Transverse colon (tissue), 4 donors: ENCODE measurements around the gene LGALS4. TPM values are rescaled to one million over a fixed set of nuclear protein-coding genes. Genes with fewer than 3 reads are reported as not detected.
"Not testable (repeated sequence)": the region's sequence is repeated elsewhere in the genome, so short reads cannot be mapped to it uniquely, and the experiment has no call there.

Experiments used
- DNase-seq: peaks from one replicate; pipeline ENCODE4 v3.0.0-alpha.2; 2019
- H3K27ac ChIP-seq, 4 donors: fragments of 200-600 bp; sonication (generic); 2 replicates each; pipeline ENCODE4 v1.5.1; 2016 to 2018; ENCODE audit warnings: inconsistent platforms in 4 of 4
- H3K27me3 ChIP-seq: fragments of 200-600 bp; sonication (generic); 2 replicates; pipeline ENCODE4 v1.5.1; 2017; ENCODE audit warnings: inconsistent platforms
- H3K36me3 ChIP-seq, 4 donors: fragments of 200-600 bp; sonication (generic); 2 replicates each; pipeline ENCODE4 v1.5.1; 2017 to 2019; ENCODE audit warnings: inconsistent platforms in 4 of 4
- H3K4me1 ChIP-seq, 4 donors: fragments of 200-600 bp; sonication (generic); 2 replicates each; pipeline ENCODE4 v1.5.1; 2017 to 2020; ENCODE audit warnings: inconsistent platforms in 4 of 4
- H3K4me3 ChIP-seq, 4 donors: fragments of 200-600 bp; sonication (generic); 1 replicate in 1 of 4; 2 replicates in 3 of 4; pipeline versions ENCODE4 v1.5.1 to v1.6.1; 2017 to 2019; ENCODE audit warnings: inconsistent platforms in 4 of 4
- H3K9me3 ChIP-seq, 2 donors: fragments of 200-600 bp; sonication (generic); 2 replicates each; pipeline ENCODE4 v1.5.1; 2017 to 2019; ENCODE audit warnings: inconsistent platforms in 2 of 2
- EP300 ChIP-seq: sonication (generic); formaldehyde crosslinking; IDR thresholded peaks from one replicate; pipeline ENCODE4 v1.6.1; 2017; ENCODE audit warnings: antibody characterized with exemption, low read depth
- POLR2A ChIP-seq: fragments of 450-650 bp; IDR thresholded peaks from one replicate; pipeline ENCODE4 v1.6.1; 2016; ENCODE audit warnings: antibody characterized with exemption, mild to moderate bottlenecking, moderate library complexity
- POLR2AphosphoS5 ChIP-seq, 3 donors: sonication (generic); formaldehyde crosslinking; IDR thresholded peaks; one replicate each; pipeline ENCODE4 v1.6.1; 2016; ENCODE audit warnings: antibody characterized with exemption in 3 of 3
- WGBS, 2 donors: methylation state at CpG; one replicate each; pipeline ENCODE4 v1.1.5; 2018; ENCODE audit warnings: low coverage in 1 of 2; 5-methylcytosine and 5-hydroxymethylcytosine counted together
- in situ Hi-C, 4 donors: fragments of 200-750 bp; cut with MboI; loops; one replicate each; pipeline versions ENCODE4 v1.15.0 to v1.15.1; 2017; ENCODE audit warnings: low sequenced_read_pairs in 3 of 4, low pct_ligation_motif_present in 1 of 4, low pct_unique_long_range_greater_than_20kb in 1 of 4
- intact Hi-C: fragments of 100-400 bp; cut with DNase I; formaldehyde crosslinking; loops from one replicate; pipeline ENCODE4 v1.15.1; 2023; ENCODE audit warnings: low total_unique reads
- total RNA-seq, 4 donors: library from RNA; depleted of rRNA; stranded (reverse); fragments of >200 nt; gene quantifications; one replicate each; pipeline ENCODE4 v1.1.0, GENCODE V29; 2016
- TF ChIP-seq, protein P1 (sequence below), 5 experiments: fragments of 200-600 bp in 3 of 5; fragments of 450-650 bp in 2 of 5; sonication (generic) in 3 of 5; IDR thresholded peaks; 1 replicate in 2 of 5; 2 replicates in 3 of 5; pipeline ENCODE4 v1.5.1; 2016 to 2017; ENCODE audit warnings: antibody characterized with exemption in 5 of 5, inconsistent platforms in 3 of 5, mild to moderate bottlenecking in 2 of 5, moderate library complexity in 1 of 5

The LGALS4 gene
- total RNA-seq, result 1,000 to 10,000 TPM; 1,815 to 4,845 (median 3,695) TPM

DNA sequence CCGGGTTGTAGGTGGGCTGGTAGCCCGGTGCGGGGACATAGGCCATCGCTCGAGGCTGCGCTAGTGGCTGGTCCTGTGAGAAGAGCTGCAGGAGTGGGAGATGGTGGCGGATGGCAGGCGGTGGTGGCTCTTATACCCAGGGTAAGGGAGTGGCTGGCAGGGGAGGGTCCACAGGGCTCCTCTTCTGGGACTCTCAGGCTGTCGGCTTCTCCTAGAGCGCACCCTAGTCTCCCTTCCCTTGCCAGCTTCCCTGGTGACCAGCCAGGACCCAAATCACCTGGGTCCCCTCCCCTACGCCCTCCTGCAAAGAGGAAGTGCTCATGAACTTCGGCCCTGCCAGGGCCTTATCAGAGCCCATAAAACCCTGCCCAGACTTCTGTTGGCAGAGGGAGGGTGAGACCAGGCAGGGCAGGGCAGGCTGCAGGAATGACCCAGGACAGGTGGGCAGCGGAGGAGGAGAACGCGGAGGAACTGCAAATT is at the start of gene LGALS4:
Gene LGALS4, minus strand, starts transcription at position 105 of the 480 bp plus-strand sequence. Its CDS starts 59 bp downstream, at position 46.
- DNase-seq, result peak; percentile 93
- Histone ChIP-seq H3K36me3 (peaks cover 0 to 20% (median 4%) of the 10 kb centered on the region in 4 donors), H3K9me3 (no peaks in the 10 kb centered on the region), H3K4me3 (peak within 1 kb of the TSS; percentile 38 to 65 (median 58)), H3K4me1 (peaks cover 0 to 43% (median 35%) of the 10 kb centered on the region in 4 donors), H3K27ac (peak within 1 kb of the TSS; percentile 90 to 94 (median 92)), H3K27me3 (no peaks in the 10 kb centered on the region)
- 44% methylated on average over 15 of the region's 15 CpGs; no CpG with 5 or more reads in 1 of the 2 donors for WGBS, 2 donors
- in situ Hi-C loops (no loop called here), intact Hi-C loops (no loop called here)
- TF ChIP-seq POLR2A (peak; percentile 99), EP300 (peak; percentile 92), POLR2AphosphoS5 (IDR thresholded peaks at IDR 0.05) (peak; percentile 66 to 99 (median 98))
- TF ChIP-seq, protein P1, sequence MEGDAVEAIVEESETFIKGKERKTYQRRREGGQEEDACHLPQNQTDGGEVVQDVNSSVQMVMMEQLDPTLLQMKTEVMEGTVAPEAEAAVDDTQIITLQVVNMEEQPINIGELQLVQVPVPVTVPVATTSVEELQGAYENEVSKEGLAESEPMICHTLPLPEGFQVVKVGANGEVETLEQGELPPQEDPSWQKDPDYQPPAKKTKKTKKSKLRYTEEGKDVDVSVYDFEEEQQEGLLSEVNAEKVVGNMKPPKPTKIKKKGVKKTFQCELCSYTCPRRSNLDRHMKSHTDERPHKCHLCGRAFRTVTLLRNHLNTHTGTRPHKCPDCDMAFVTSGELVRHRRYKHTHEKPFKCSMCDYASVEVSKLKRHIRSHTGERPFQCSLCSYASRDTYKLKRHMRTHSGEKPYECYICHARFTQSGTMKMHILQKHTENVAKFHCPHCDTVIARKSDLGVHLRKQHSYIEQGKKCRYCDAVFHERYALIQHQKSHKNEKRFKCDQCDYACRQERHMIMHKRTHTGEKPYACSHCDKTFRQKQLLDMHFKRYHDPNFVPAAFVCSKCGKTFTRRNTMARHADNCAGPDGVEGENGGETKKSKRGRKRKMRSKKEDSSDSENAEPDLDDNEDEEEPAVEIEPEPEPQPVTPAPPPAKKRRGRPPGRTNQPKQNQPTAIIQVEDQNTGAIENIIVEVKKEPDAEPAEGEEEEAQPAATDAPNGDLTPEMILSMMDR (IDR thresholded peaks at IDR 0.05), result no peak

DNA sequence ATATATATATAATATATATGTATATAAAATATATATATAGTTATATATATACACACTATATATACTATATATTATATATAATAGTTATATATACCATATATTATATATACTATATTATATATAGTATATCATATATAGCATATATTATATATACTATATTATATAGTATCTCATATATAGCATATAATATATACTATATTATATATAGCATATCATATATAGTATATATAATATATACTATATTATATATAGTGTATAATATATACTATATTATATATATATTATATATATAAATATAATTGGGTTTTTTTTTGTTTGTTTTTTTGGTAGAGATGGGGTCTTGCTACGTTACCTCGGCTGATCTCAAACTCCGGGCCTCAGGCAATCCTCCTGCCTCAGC is 48.6 kb upstream of the LGALS4 start:
- H3K36me3 ChIP-seq, result no peaks in the 10 kb centered on the region
- intact Hi-C loops (no loop called here), in situ Hi-C loops (no loop called here)
- 90 to 91% methylated on average over 3 of the region's 3 CpGs for WGBS, 2 donors
- no peak overlapping the region for H3K27ac ChIP-seq
- H3K27me3 ChIP-seq, result no peaks in the 10 kb centered on the region
- no peak for DNase-seq
- peaks cover 18 to 62% (median 33%) of the 10 kb centered on the region in 4 donors for H3K4me1 ChIP-seq
- no peak for TF ChIP-seq EP300
- no peak for TF ChIP-seq POLR2A
- TF ChIP-seq, protein P1 (IDR thresholded peaks at IDR 0.05), result no peak
- TF ChIP-seq POLR2AphosphoS5 (IDR thresholded peaks at IDR 0.05), result no peak
- no peaks in the 10 kb centered on the region for H3K9me3 ChIP-seq
- H3K4me3 ChIP-seq, result no peak overlapping the region

- H3K36me3 ChIP-seq, H3K9me3 ChIP-seq, H3K27me3 ChIP-seq, in situ Hi-C loops, H3K4me3 ChIP-seq, intact Hi-C loops: not testable (repeated sequence)
- DNase-seq, result peak; percentile 57
- peak in 2 of 3 donors; percentile 24 to 36 for TF ChIP-seq POLR2AphosphoS5 (IDR thresholded peaks at IDR 0.05)
- TF ChIP-seq POLR2A, result peak; percentile 42
- Histone ChIP-seq H3K27ac (peak overlapping the region in 2 of 4 donors; percentile 20 to 45), H3K4me1 (peaks cover 15 to 52% (median 28%) of the 10 kb centered on the region in 4 donors)
- WGBS, 2 donors, result 68 to 69% methylated on average over 16 to 21 of the region's 21 CpGs
Measured at GRCh38 chr19:38859631-38860204, 47.0 kb upstream of the LGALS4 start.

DNA sequence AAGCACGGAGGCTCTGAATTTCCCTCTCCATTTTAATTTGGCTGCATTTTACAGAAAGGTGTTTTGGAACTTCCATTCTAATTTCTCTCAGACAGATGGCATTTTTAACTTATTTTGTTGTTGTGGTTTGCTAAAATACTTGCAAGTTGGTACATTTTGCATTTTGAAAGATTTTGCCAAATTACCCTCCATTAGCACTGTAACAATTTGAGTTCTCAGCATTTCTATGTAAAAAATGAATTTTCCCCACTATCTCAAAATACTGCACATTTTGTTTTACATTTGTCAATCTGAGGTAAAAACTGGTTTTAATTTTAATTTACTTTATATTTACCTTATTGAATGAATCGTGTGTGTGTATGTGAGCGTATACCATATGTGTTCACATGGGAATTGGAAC is 44.1 kb upstream of the LGALS4 start:
- no peak for DNase-seq
- Histone ChIP-seq H3K27me3 (no peaks in the 10 kb centered on the region), H3K9me3 (no peaks in the 10 kb centered on the region), H3K36me3 (no peaks in the 10 kb centered on the region), H3K4me3 (no peak overlapping the region), H3K27ac (peak overlapping the region in 3 of 4 donors; percentile 29 to 58 (median 29)), H3K4me1 (peaks cover 2 to 32% (median 13%) of the 10 kb centered on the region in 4 donors)
- TF ChIP-seq EP300 (no peak), POLR2AphosphoS5 (IDR thresholded peaks at IDR 0.05) (no peak), POLR2A (no peak)
- TF ChIP-seq, protein P1 (IDR thresholded peaks at IDR 0.05), result no peak
- WGBS, 2 donors, result 74 to 86% methylated on average over 3 of the region's 3 CpGs
- in situ Hi-C loops, result no loop called here
- intact Hi-C loops, result no loop called here

GRCh38 chr19:38855751-38856150 is 43.0 kb upstream of the LGALS4 start:
- 93% methylated on average over 27 of the region's 37 CpGs; no CpG with 5 or more reads in 1 of the 2 donors for WGBS, 2 donors
- H3K27me3 ChIP-seq, H3K36me3 ChIP-seq, H3K27ac ChIP-seq, DNase-seq, H3K4me3 ChIP-seq, H3K9me3 ChIP-seq, intact Hi-C loops, in situ Hi-C loops: not testable (repeated sequence)
- H3K4me1 ChIP-seq, result peaks cover under 1 to 33% (median 16%) of the 10 kb centered on the region in 4 donors

DNA sequence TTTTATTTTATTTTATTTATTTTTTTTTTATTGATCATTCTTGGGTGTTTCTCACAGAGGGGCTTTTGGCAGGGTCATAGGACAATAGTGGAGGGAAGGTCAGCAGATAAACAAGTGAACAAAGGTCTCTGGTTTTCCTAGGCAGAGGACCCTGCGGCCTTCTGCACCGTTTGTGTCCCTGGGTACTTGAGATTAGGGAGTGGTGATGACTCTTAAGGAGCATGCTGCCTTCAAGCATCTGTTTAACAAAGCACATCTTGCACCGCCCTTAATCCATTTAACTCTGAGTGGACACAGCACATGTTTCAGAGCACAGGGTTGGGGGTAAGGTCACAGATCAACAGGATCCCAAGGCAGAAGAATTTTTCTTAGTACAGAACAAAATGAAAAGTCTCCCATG is 42.2 kb upstream of the LGALS4 start:
- H3K27me3 ChIP-seq, H3K27ac ChIP-seq, intact Hi-C loops, H3K9me3 ChIP-seq, H3K4me3 ChIP-seq, in situ Hi-C loops, DNase-seq, H3K36me3 ChIP-seq: not testable (repeated sequence)
- peaks cover 0 to 28% (median 14%) of the 10 kb centered on the region in 4 donors for H3K4me1 ChIP-seq
- 69% methylated on average over 3 of the region's 3 CpGs; no CpG with 5 or more reads in 1 of the 2 donors for WGBS, 2 donors
